GM21723 (cell line): Measurements from ENCODE around the gene UGT1A5.
A peak's percentile ranks its signal among the peaks of the same experiment; 100 is the strongest.

Experiments used
- ATAC-seq: cut with Tn5 transposase; IDR thresholded peaks from one replicate; pipeline ENCODE4 v1.9.1; 2021; ENCODE audit warnings: mild to moderate bottlenecking, moderate library complexity; ENCODE audit not compliant: unreplicated experiment

UGT1A5 gene

GRCh38 chr2:233775414-233775813, 62.7 kb downstream of the UGT1A5 start:
- no peak for ATAC-seq

- ATAC-seq: no peak
Measured at GRCh38 chr2:233778030-233778429, 65.3 kb downstream of the UGT1A5 start, which contains the start of gene MROH2A. Gene MROH2A, plus strand, starts transcription at chr2:233778330. Its CDS starts 1,029 bp downstream, at chr2:233779359.

GRCh38 chr2:233779722-233780121, 67.0 kb downstream of the UGT1A5 start:
- ATAC-seq: no peak

- no peak for ATAC-seq
Measured at GRCh38 chr2:233780771-233781170, 68.1 kb downstream of the UGT1A5 start.

GRCh38 chr2:233789554-233789953, 76.8 kb downstream of the UGT1A5 start:
- no peak for ATAC-seq

GRCh38 chr2:233791151-233791882, 78.6 kb downstream of the UGT1A5 start:
- no peak for ATAC-seq

- ATAC-seq: no peak
Measured at GRCh38 chr2:233791883-233792329, 79.2 kb downstream of the UGT1A5 start.

GRCh38 chr2:233792720-233793119, 80.0 kb downstream of the UGT1A5 start:
- ATAC-seq: no peak

- no peak for ATAC-seq
Measured at GRCh38 chr2:233793465-233794127, 80.9 kb downstream of the UGT1A5 start.

GRCh38 chr2:233794128-233794658, 81.5 kb downstream of the UGT1A5 start:
- ATAC-seq: no peak

- no peak for ATAC-seq
Measured at GRCh38 chr2:233795735-233796171, 83.0 kb downstream of the UGT1A5 start.

GRCh38 chr2:233796254-233796653, 83.5 kb downstream of the UGT1A5 start:
- ATAC-seq: no peak

GRCh38 chr2:233798335-233799086, 85.8 kb downstream of the UGT1A5 start:
- no peak for ATAC-seq

- no peak for ATAC-seq
Measured at GRCh38 chr2:233799087-233799665, 86.5 kb downstream of the UGT1A5 start.

GRCh38 chr2:233799716-233800115, 87.0 kb downstream of the UGT1A5 start:
- ATAC-seq: no peak

- ATAC-seq: no peak
Measured at GRCh38 chr2:233800208-233800607, 87.5 kb downstream of the UGT1A5 start.

- ATAC-seq: peak; percentile 65
Measured at GRCh38 chr2:233801357-233802131, 88.8 kb downstream of the UGT1A5 start.

- no peak for ATAC-seq
Measured at GRCh38 chr2:233802132-233802815, 89.6 kb downstream of the UGT1A5 start.

GRCh38 chr2:233803292-233803911, 90.7 kb downstream of the UGT1A5 start:
- ATAC-seq: no peak
